GM12878 (cell line): Measurements from ENCODE around the gene DDIT3. TPM values are rescaled to one million over a fixed set of nuclear protein-coding genes. Genes with fewer than 3 reads are reported as not detected.
A peak's percentile ranks its signal among the peaks of the same experiment; 100 is the strongest.

Experiments used
- ATAC-seq: fragments of 200-7000 bp; cut with Tn5 transposase; 3 replicates; pipeline ENCODE4 v1.9.1; 2020; ENCODE audit warnings: mild to moderate bottlenecking, moderate library complexity
- BruUV-seq: library from RNA; stranded (reverse); fragments of 400-500 nt; replicated peaks from 2 replicates; lab custom pipeline; 2021; lab: Mats Ljungman, UMichigan
- CTCF ChIA-PET: fragments of 300-600 bp; sonication (Branson Sonifier 250); formaldehyde crosslinking; extraction: SDS; loops from one replicate; lab custom pipeline; 2021; ENCODE audit warnings: inconsistent platforms; lab: Yijun Ruan, JAX
- POLR2A ChIA-PET: fragments of 350-600 bp; formaldehyde crosslinking; extraction: SDS; loops from one replicate; lab custom pipeline; 2021; ENCODE audit warnings: inconsistent platforms; lab: Charles Lee
- RAD21 ChIA-PET: fragments of 300-600 bp; sonication (Branson Sonifier 250); formaldehyde crosslinking; loops from one replicate; lab custom pipeline; 2023; ENCODE audit warnings: antibody characterized with exemption; ENCODE audit not compliant: unreplicated experiment; lab: Charles Lee
- SMC1A ChIA-PET: fragments of 300-600 bp; sonication (Branson Sonifier 250); formaldehyde crosslinking; loops from one replicate; lab custom pipeline; 2023; ENCODE audit not compliant: unreplicated experiment, uncharacterized antibody; lab: Charles Lee
- DNase-seq: peaks from one replicate; pipeline ENCODE4 v3.0.0-alpha.2; 2011; ENCODE audit warnings: low read depth, low spot score
- FAIRE-seq: peaks from 3 replicates; lab custom pipeline; 2011; peaks lifted over from hg19 to GRCh38; lab: Jason Lieb, UNC
- H2AFZ ChIP-seq: 2 replicates; pipeline ENCODE4 v1.6.0; 2011; ENCODE audit warnings: low read depth, low read length, control low read depth; ENCODE audit not compliant: control insufficient read depth
- H3K27ac ChIP-seq: 2 replicates; pipeline ENCODE4 v1.5.1; 2011; ENCODE audit warnings: control low read depth; ENCODE audit not compliant: control insufficient read depth, insufficient read depth
- H3K27me3 ChIP-seq, 2 experiments: replicated peaks in 1 of 2; 2 replicates each; pipeline versions ENCODE4 v1.6.0 to v1.6.1; 2011; ENCODE audit warnings: low read length in 1 of 2; ENCODE audit not compliant: control insufficient read depth in 2 of 2, insufficient read depth in 2 of 2
- H3K36me3 ChIP-seq, 2 experiments: 2 replicates each; pipeline ENCODE4 v1.5.1; 2011; ENCODE audit warnings: low read length in 1 of 2; ENCODE audit not compliant: control insufficient read depth in 2 of 2, insufficient read depth in 2 of 2
- H3K4me1 ChIP-seq: 2 replicates; pipeline ENCODE4 v1.6.1; 2011; ENCODE audit warnings: mild to moderate bottlenecking, low read length, moderate library complexity, mixed read lengths; ENCODE audit not compliant: control insufficient read depth, insufficient read depth
- H3K4me2 ChIP-seq: 2 replicates; pipeline ENCODE4 v1.6.0; 2011; ENCODE audit warnings: control low read depth; ENCODE audit not compliant: control insufficient read depth, insufficient read depth
- H3K4me3 ChIP-seq: fragments of 200-600 bp; sonication (generic); 2 replicates; pipeline ENCODE4 v1.5.1; 2016
- H3K79me2 ChIP-seq: 2 replicates; pipeline ENCODE4 v1.6.0; 2011; ENCODE audit warnings: low read length; ENCODE audit not compliant: control insufficient read depth, insufficient read depth
- H3K9ac ChIP-seq: 2 replicates; pipeline ENCODE4 v1.8.0; 2011; ENCODE audit warnings: low read length, control low read depth, mixed read lengths; ENCODE audit not compliant: control insufficient read depth, insufficient read depth
- H3K9me3 ChIP-seq: replicated peaks from 3 replicates; pipeline ENCODE4 v1.5.1; 2011; ENCODE audit warnings: mild to moderate bottlenecking, low read length; ENCODE audit not compliant: control insufficient read depth, insufficient read depth
- H4K20me1 ChIP-seq: 2 replicates; pipeline ENCODE4 v1.6.0; 2011; ENCODE audit not compliant: control insufficient read depth, insufficient read depth
- EP300 ChIP-seq, 2 experiments: fragments of 150-350 bp in 1 of 2; IDR thresholded peaks; 2 replicates each; pipeline ENCODE4 v1.6.1; 2011 to 2012; ENCODE audit warnings: low read depth in 2 of 2, low read length in 2 of 2, borderline replicate concordance in 1 of 2, improper control_type of control experiment in 1 of 2, inconsistent platforms in 1 of 2; ENCODE audit not compliant: control insufficient read depth in 1 of 2
- MXI1 ChIP-seq: fragments of 150-350 bp; IDR thresholded peaks from 2 replicates; pipeline ENCODE4 v1.6.1; 2011; ENCODE audit warnings: low read depth, mild to moderate bottlenecking, inconsistent platforms, low read length, improper control_type of control experiment
- NFXL1 ChIP-seq: fragments of 450-650 bp; IDR thresholded peaks from 2 replicates; pipeline ENCODE4 v1.6.1; 2017; ENCODE audit warnings: antibody characterized with exemption, mild to moderate bottlenecking, borderline replicate concordance
- POLR2AphosphoS2 ChIP-seq: IDR thresholded peaks from 2 replicates; pipeline ENCODE4 v1.6.1; 2011; ENCODE audit warnings: low read depth, mild to moderate bottlenecking, low read length, improper control_type of control experiment, moderate library complexity
- PRDM15 ChIP-seq: fragments of 450-650 bp; formaldehyde crosslinking; IDR thresholded peaks from 2 replicates; pipeline ENCODE4 v1.4.0; 2020; ENCODE audit warnings: mild to moderate bottlenecking, moderate library complexity
- RUNX3 ChIP-seq: IDR thresholded peaks from 2 replicates; pipeline ENCODE4 v1.6.1; 2012; ENCODE audit warnings: low read length, inconsistent platforms
- SIX5 ChIP-seq: IDR thresholded peaks from 2 replicates; pipeline ENCODE4 v1.6.1; 2011; ENCODE audit warnings: mild to moderate bottlenecking, low read depth, low read length, moderate library complexity; ENCODE audit not compliant: severe bottlenecking
- SMAD5 ChIP-seq: IDR thresholded peaks from 2 replicates; pipeline ENCODE4 v1.6.1; 2016; ENCODE audit warnings: antibody characterized with exemption, low read depth
- STAT1 ChIP-seq: fragments of 450-650 bp; conservative IDR thresholded peaks from 2 replicates; pipeline ENCODE4 v1.6.1; 2014; ENCODE audit warnings: antibody characterized with exemption, mild to moderate bottlenecking
- USF1 ChIP-seq: IDR thresholded peaks from 2 replicates; pipeline ENCODE4 v1.6.1; 2011; ENCODE audit warnings: borderline replicate concordance, low read depth, mild to moderate bottlenecking, moderate library complexity, mixed read lengths, low read length; ENCODE audit not compliant: insufficient read depth; ENCODE audit errors: extremely low read length
- YY1 ChIP-seq: IDR thresholded peaks from 2 replicates; pipeline ENCODE4 v1.6.1; 2011; ENCODE audit warnings: low read depth, mild to moderate bottlenecking, low read length
- ZNF207 ChIP-seq: fragments of 450-650 bp; IDR thresholded peaks from 2 replicates; pipeline ENCODE4 v1.6.1; 2014; ENCODE audit warnings: antibody characterized with exemption, mild to moderate bottlenecking, borderline replicate concordance
- WGBS: methylation state at CpG from one replicate; pipeline ENCODE4 v1.1.6; 2016; ENCODE audit warnings: low lambda C conversion rate; ENCODE audit not compliant: insufficient replicate concordance, insufficient coverage; ENCODE audit errors: missing lambda C conversion rate; 5-methylcytosine and 5-hydroxymethylcytosine counted together
- in situ Hi-C: fragments of 300-500 bp; cut with MboI; formaldehyde crosslinking; loops from 9 replicates; pipeline ENCODE4 v1.14.3; 2018; ENCODE audit warnings: mixed read lengths
- intact Hi-C: fragments of 100-400 bp; cut with micrococcal nuclease; formaldehyde crosslinking; loops from one replicate; pipeline ENCODE4 v1.14.2; 2022; ENCODE audit not compliant: unreplicated experiment
- polyA plus RNA-seq, 11 experiments: library from polyadenylated mRNA; depleted of rRNA in 4 of 11; unstranded in 6 of 11; stranded (reverse) in 5 of 11; fragments of >200 nt; fragmentation: Nextera tagmentation in 4 of 11; fragmentation: Illumina TruSeq in 1 of 11; extraction: Ambion mirVana in 4 of 11; extraction: Trizol in 1 of 11; gene quantifications; 1 replicate in 1 of 11; 2 replicates in 10 of 11; pipeline versions ENCODE4 v1.2.1 to v1.2.3, GENCODE V29; 2011 to 2016; ENCODE audit warnings: inconsistent platforms in 2 of 11, missing spikeins in 2 of 11, low read depth in 1 of 11
- total RNA-seq, 4 experiments: library from RNA; depleted of rRNA in 3 of 4; stranded (reverse); fragments of >200 nt in 3 of 4; fragmentation: Illumina TruSeq in 1 of 4; extraction: Trizol in 1 of 4; gene quantifications; 2 replicates each; pipeline versions ENCODE4 v1.2.1 to v1.2.3, GENCODE V29; 2013 to 2021

Gene DDIT3
- total and polyA plus RNA-seq, 10 of the 15 experiments (the other 5 are each of a cell fraction or from before 2014, with no cell fraction given): 9.2 to 28.9 (median 15.5) TPM

GRCh38 chr12:57479376-57480115 is 40.8 kb downstream of the DDIT3 start, which contains the start of gene ARHGAP9 (continued):
- no peak for TF ChIP-seq USF1
- no peak for TF ChIP-seq EP300 (IDR thresholded peaks at IDR 0.05; ENCODE audit: borderline replicate concordance in 1 of 2, control insufficient read depth in 1 of 2, low read depth in 2 of 2, low read length in 2 of 2)
- no peak for TF ChIP-seq NFXL1
- peak; percentile 90 for TF ChIP-seq RUNX3
- no peak for TF ChIP-seq SIX5
- TF ChIP-seq, all 136 proteins: peak for 19

GRCh38 chr12:57479043-57479375 is 41.3 kb downstream of the DDIT3 start:
- peak overlapping the region; percentile 99 for H3K4me2 ChIP-seq

More at GRCh38 chr12:57479043-57479375, 41.3 kb downstream of the DDIT3 start:
- no peak for DNase-seq
- Histone ChIP-seq H3K9ac (peak overlapping the region; percentile 74), H4K20me1 (no peaks in the 10 kb centered on the region), H3K4me3 (peak overlapping the region; percentile 92; the same call in 1 of the 2 replicates), H3K27ac (peak overlapping the region; percentile 85), H3K4me1 (peaks cover 34% of the 10 kb centered on the region), H3K9me3 (no peaks in the 10 kb centered on the region), H3K36me3 (peaks cover 1 to 10% of the 10 kb centered on the region in 2 experiments; a peak in 3 of 4 replicates), H3K27me3 (no peaks in the 10 kb centered on the region), H3K79me2 (peaks cover 44% of the 10 kb centered on the region), H2AFZ (no peak overlapping the region)
- intact Hi-C loops: loop anchor here (5.0 to 10.0 kb wide), 2 partner anchors 43 to 276 kb away; partner anchors contain the start of genes CDK4, DDIT3, MARCHF9 and MBD6
- ChIA-PET SMC1A (interaction anchor here (1.2 to 2.7 kb wide), 2 partner anchors 20 to 26 kb away, joined by 3 to 10 read pairs; partner anchors contain the start of gene GLI1), CTCF (interaction anchor here (1.8 to 8.1 kb wide), 4 partner anchors 18 to 39 kb away, joined by 3 to 114 read pairs (median 18); partner anchors contain the start of genes GLI1 and INHBE), RAD21 (no interaction called here), POLR2A (interaction anchor here (0.7 to 1.7 kb wide), 4 partner anchors 13 to 49 kb away, joined by 3 to 7 read pairs (median 4); partner anchors contain the start of gene DDIT3)
- no peak for FAIRE-seq
- TF ChIP-seq MXI1 (no peak), YY1 (no peak), SMAD5 (no peak), STAT1 (no peak), PRDM15 (CRISPR knock-in tag) (no peak), POLR2AphosphoS2 (no peak), ZNF207 (no peak)
- 62% methylated on average over 10 of the region's 10 CpGs for WGBS
- no TSS peak for BruUV-seq
- no peak for ATAC-seq
- in situ Hi-C loops: no loop called here
